ENCODE data around the gene PACSIN1.

- TF ChIP-seq CTCF (IDR thresholded peaks at IDR 0.05) (no peak), POLR2A (IDR thresholded peaks at IDR 0.05) (no peak)
Measured at GRCh38 chr6:34543421-34543820, 77.5 kb downstream of the PACSIN1 start.
